OCI-LY1 (cell line): ENCODE measurements around the gene GAPVD1.

ENCODE experiments used
- CTCF ChIP-seq: fragments of 200-600 bp; sonication (generic), shearing (Covaris generic); IDR thresholded peaks from 2 replicates; pipeline ENCODE4 v1.5.1; 2017; ENCODE audit warnings: mild to moderate bottlenecking, antibody characterized with exemption, low read length, moderate library complexity, mixed read lengths
- EZH2 ChIP-seq: fragments of 200-600 bp; sonication (generic), shearing (Covaris generic); IDR thresholded peaks from 2 replicates; pipeline ENCODE4 v1.8.0; 2017; ENCODE audit warnings: borderline replicate concordance, mixed run types, mild to moderate bottlenecking, antibody characterized with exemption, low read length, moderate library complexity, mixed read lengths

GRCh38 chr9:125254231-125254630 lies 7.4 kb upstream of the GAPVD1 start:
- no peak for TF ChIP-seq CTCF
- no peak for TF ChIP-seq EZH2
